Gastroesophageal sphincter (tissue), 4 donors: ENCODE results near the gene CCDC120. TPM values are rescaled to one million over a fixed set of nuclear protein-coding genes. Genes with fewer than 3 reads are reported as not detected.

ENCODE experiments used
- ATAC-seq: fragments of 150-250 bp; one replicate; pipeline ENCODE4 v1.9.1; 2016; ENCODE audit warnings: mild to moderate bottlenecking, moderate library complexity
- H3K27ac ChIP-seq, 4 donors: fragments of 200-600 bp; sonication (generic) in 3 of 4; 1 replicate in 3 of 4; 2 replicates in 1 of 4; pipeline ENCODE4 v1.5.1; 2016 to 2019
- H3K27me3 ChIP-seq: fragments of 200-600 bp; sonication (generic); one replicate; pipeline ENCODE4 v1.5.1; 2019
- H3K36me3 ChIP-seq, 2 donors: fragments of 200-600 bp; sonication (generic); one replicate each; pipeline ENCODE4 v1.5.1; 2019; ENCODE audit warnings: control low read depth in 1 of 2
- H3K4me1 ChIP-seq, 3 donors: fragments of 200-600 bp; sonication (generic); 1 replicate in 2 of 3; 2 replicates in 1 of 3; pipeline ENCODE4 v1.5.1; 2016 to 2019; ENCODE audit warnings: control low read depth in 2 of 3
- H3K4me3 ChIP-seq, 2 donors: fragments of 200-600 bp; sonication (generic); one replicate each; pipeline ENCODE4 v1.5.1; 2019; ENCODE audit warnings: mild to moderate bottlenecking in 1 of 2, moderate library complexity in 1 of 2
- H3K9me3 ChIP-seq, 3 donors: fragments of 200-600 bp; sonication (generic); one replicate each; pipeline ENCODE4 v1.5.1; 2017 to 2019; ENCODE audit warnings: control low read depth in 2 of 3
- EP300 ChIP-seq: sonication (generic); formaldehyde crosslinking; IDR thresholded peaks from one replicate; pipeline ENCODE4 v1.6.1; 2017; ENCODE audit warnings: antibody characterized with exemption, mild to moderate bottlenecking
- POLR2A ChIP-seq, 2 donors: fragments of 450-650 bp; IDR thresholded peaks; one replicate each; pipeline ENCODE4 v1.6.1; 2017; ENCODE audit warnings: antibody characterized with exemption in 2 of 2, mild to moderate bottlenecking in 2 of 2, moderate library complexity in 1 of 2
- POLR2AphosphoS5 ChIP-seq: sonication (generic); formaldehyde crosslinking; IDR thresholded peaks from one replicate; pipeline ENCODE4 v1.6.1; 2017; ENCODE audit warnings: antibody characterized with exemption
- WGBS, 2 donors: methylation state at CpG; one replicate each; pipeline ENCODE4 v1.1.5; 2018; ENCODE audit warnings: low coverage in 1 of 2; 5-methylcytosine and 5-hydroxymethylcytosine counted together
- total RNA-seq, 4 donors: library from RNA; depleted of rRNA; stranded (reverse); fragments of >200 nt; gene quantifications; one replicate each; pipeline ENCODE4 v1.1.0, GENCODE V29; 2016
- TF ChIP-seq, protein P1 (sequence below), 4 experiments: fragments of 200-600 bp in 2 of 4; fragments of 450-650 bp in 2 of 4; sonication (generic) in 1 of 4; IDR thresholded peaks; one replicate each; pipeline ENCODE4 v1.5.1; 2017 to 2019; ENCODE audit warnings: antibody characterized with exemption in 4 of 4, mild to moderate bottlenecking in 2 of 4, moderate library complexity in 2 of 4

Gene CCDC120
- total RNA-seq, 4 donors from 2014 or later, result 1.1 to 4.7 (median 2.5) TPM

DNA sequence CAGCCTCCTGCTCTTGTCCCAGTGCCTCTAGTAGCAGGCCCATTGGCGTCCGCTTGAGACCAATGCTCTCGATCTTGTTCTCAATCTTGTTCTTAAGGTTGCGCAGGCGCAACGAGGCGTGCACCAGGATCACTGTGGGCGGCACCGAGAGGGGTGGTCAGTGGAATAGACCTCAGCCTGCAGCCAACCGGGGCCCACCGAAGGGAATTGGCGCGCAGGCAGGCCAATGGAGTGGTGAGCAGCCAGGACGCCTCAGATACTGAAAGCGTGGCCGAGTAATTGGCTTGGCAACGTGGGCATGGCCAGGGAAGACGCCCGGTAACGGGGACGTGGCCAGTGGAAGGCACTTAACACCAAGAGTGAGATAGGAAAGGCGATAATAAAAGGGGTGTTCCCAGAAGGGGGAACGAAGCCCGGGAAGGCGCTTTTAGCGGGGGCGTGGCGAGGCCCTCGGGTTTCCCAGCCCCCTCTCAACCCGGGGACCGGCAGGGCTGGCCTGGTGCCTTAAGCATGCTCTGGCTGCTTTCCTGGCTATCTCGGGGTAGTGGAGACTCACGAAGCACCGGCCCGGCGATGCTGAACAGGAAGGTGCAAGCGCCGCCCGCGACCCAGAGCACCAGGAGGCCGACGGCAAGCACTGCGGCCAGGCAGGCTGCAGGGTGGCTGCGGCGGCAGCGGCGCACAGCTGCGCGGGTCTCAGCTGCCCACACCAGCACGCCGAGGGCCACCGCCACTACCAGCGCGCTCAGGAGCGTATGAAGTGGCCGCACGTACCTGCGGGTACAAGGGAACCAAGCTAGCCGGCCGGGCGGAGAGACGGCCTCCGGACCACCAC lies 13.3 kb downstream of the CCDC120 start:
- peaks cover 0 to 24% (median 0%) of the 10 kb centered on the region in 3 donors for H3K4me1 ChIP-seq
- no peaks in the 10 kb centered on the region for H3K9me3 ChIP-seq
- peak overlapping the region; percentile 15 to 61 for H3K4me3 ChIP-seq
- H3K27me3 ChIP-seq, result no peaks in the 10 kb centered on the region
- peaks cover 0 to 32% of the 10 kb centered on the region in 2 donors for H3K36me3 ChIP-seq
- WGBS, 2 donors, result 17 to 46% methylated on average over 10 to 15 of the region's 63 CpGs
- TF ChIP-seq POLR2A (IDR thresholded peaks at IDR 0.05), result no peak
- TF ChIP-seq POLR2AphosphoS5, result peak; percentile 27
- H3K27ac ChIP-seq, result peak overlapping the region in 3 of 4 donors; percentile 47 to 75 (median 74)
- ATAC-seq, result peak; percentile 77

DNA sequence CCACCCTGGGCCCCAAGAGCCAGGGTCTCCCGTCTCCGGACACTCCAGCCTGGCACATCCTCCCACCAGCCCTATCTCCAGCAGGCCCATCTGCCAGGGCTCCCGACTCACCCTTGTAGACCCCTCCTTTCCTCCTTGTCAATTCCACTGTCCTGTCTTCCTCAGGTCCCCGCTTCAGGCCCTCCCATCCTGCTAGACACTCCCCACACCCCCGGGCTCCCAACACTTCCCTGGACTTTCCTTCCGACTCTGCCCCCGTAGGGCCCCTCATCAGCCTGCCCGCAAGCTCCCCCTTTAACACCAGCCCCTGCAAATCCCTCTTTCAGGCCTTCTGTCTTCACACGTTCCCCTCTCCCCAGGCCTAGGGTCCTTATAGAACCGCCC lies 13.9 kb downstream of the CCDC120 start:
- H3K4me1 ChIP-seq, result peaks cover 0 to 25% (median 0%) of the 10 kb centered on the region in 3 donors
- peaks cover 0 to 32% of the 10 kb centered on the region in 2 donors for H3K36me3 ChIP-seq
- TF ChIP-seq EP300 (no peak), POLR2A (IDR thresholded peaks at IDR 0.05) (no peak), POLR2AphosphoS5 (no peak)
- TF ChIP-seq, protein P1, sequence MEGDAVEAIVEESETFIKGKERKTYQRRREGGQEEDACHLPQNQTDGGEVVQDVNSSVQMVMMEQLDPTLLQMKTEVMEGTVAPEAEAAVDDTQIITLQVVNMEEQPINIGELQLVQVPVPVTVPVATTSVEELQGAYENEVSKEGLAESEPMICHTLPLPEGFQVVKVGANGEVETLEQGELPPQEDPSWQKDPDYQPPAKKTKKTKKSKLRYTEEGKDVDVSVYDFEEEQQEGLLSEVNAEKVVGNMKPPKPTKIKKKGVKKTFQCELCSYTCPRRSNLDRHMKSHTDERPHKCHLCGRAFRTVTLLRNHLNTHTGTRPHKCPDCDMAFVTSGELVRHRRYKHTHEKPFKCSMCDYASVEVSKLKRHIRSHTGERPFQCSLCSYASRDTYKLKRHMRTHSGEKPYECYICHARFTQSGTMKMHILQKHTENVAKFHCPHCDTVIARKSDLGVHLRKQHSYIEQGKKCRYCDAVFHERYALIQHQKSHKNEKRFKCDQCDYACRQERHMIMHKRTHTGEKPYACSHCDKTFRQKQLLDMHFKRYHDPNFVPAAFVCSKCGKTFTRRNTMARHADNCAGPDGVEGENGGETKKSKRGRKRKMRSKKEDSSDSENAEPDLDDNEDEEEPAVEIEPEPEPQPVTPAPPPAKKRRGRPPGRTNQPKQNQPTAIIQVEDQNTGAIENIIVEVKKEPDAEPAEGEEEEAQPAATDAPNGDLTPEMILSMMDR (IDR thresholded peaks at IDR 0.05), result no peak
- H3K27ac ChIP-seq, result peak overlapping the region in 3 of 4 donors; percentile 47 to 75 (median 74)
- H3K4me3 ChIP-seq, result peak overlapping the region in 1 of 2 donors; percentile 61
- no peaks in the 10 kb centered on the region for H3K27me3 ChIP-seq
- no peaks in the 10 kb centered on the region for H3K9me3 ChIP-seq
- 15 to 43% methylated on average over 5 to 7 of the region's 10 CpGs for WGBS, 2 donors
- no peak for ATAC-seq

DNA sequence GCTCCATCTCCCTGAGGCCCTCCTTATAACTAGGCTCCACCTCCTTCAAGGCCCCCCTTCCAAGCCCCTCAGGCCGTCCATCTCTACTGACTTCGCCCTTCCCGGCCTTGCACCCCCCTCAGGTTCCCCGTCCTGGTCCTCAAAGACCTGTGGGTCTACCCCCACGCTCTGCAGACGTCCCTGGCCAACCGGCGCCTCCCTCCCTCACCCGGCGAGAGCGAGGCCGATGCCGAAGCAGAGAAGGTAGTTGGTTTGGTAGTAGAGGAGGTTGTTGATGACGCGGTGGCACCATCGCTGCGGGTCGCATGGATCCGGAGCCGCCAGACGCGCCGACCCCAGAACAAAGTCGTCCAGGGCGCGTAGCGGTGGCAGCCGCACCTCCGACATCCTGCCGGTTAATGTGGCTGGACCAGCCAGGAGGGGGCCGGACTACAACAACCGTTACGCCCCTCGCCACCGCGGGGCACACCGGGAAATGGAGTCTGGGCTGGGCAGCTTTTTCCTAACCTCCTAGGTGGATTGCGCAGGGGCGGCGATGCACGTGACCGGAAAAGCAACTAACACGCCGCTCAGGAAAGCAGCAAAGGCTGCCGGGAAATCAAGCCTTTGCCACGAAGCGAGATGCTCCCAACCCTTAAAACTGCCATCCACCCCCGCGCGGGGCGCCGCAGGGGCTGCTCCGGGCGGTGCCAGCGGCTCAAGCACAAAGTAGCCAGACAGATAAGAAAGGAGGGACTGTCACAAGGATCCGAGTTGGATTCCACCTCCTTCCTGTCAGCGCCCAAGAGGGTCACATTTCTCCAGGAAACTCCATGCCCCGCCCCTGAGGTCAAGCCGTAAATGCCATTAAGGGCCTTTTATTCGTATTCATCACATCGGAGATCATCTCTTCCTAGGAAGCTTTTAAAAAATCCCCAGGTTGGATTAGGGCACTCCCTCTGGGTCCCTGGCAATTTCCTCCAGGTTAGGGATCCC lies 15.1 kb downstream of the CCDC120 start, which contains the start of gene PRAF2:
PRAF2 (minus strand) TSS at position 402 of the 975 bp plus-strand sequence; CDS start at position 387, 15 bp downstream.
- no peak for TF ChIP-seq EP300
- peak; percentile 84 for TF ChIP-seq POLR2AphosphoS5
- TF ChIP-seq POLR2A (IDR thresholded peaks at IDR 0.05), result peak; percentile 42 to 58
- TF ChIP-seq, protein P1 (IDR thresholded peaks at IDR 0.05), result peak in 2 of 4 experiments; percentile 23 to 34
- Histone ChIP-seq H3K27me3 (no peaks in the 10 kb centered on the region), H3K27ac (peak within 1 kb of the TSS; percentile 75 to 82 (median 80)), H3K9me3 (no peaks in the 10 kb centered on the region), H3K4me3 (peak within 1 kb of the TSS; percentile 38 to 61), H3K36me3 (peaks cover 0 to 36% of the 10 kb centered on the region in 2 donors), H3K4me1 (peaks cover 0 to 37% (median 2%) of the 10 kb centered on the region in 3 donors)
- peak; percentile 92 for ATAC-seq
- 3 to 29% methylated on average over 6 to 8 of the region's 61 CpGs for WGBS, 2 donors

DNA sequence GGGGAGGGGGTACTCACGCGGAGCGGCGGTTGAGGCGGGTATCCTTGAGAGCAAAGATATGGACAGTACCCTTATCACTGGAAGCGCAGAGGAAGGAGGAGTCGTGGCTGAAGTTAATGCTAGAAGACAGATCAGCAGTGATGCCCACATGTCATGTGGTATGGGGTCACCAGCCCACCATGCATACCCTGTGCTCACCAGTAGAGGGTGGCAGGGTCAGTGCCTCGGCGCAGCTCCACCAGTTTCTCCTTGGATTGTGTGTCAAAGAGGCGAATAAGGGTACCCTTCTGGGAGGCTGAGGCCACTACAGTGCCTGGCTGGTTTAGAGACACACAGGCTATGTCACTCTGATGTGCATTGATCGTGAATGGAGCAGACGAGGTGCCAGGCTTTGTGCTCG lies 16.5 kb downstream of the CCDC120 start:
- Histone ChIP-seq H3K9me3 (no peaks in the 10 kb centered on the region), H3K27me3 (no peaks in the 10 kb centered on the region), H3K4me3 (no peak overlapping the region), H3K4me1 (peaks cover 0 to 39% (median 3%) of the 10 kb centered on the region in 3 donors), H3K27ac (no peak overlapping the region), H3K36me3 (peaks cover 0 to 36% of the 10 kb centered on the region in 2 donors)
- no peak for ATAC-seq
- WGBS, 2 donors, result 79% methylated on average over 7 of the region's 13 CpGs; no CpG with 5 or more reads in 1 of the 2 donors
- no peak for TF ChIP-seq POLR2A (IDR thresholded peaks at IDR 0.05)

- peak overlapping the region in 1 of 4 donors; percentile 92 for H3K27ac ChIP-seq
- no peaks in the 10 kb centered on the region for H3K27me3 ChIP-seq
- TF ChIP-seq POLR2A (IDR thresholded peaks at IDR 0.05), result no peak
- TF ChIP-seq EP300, result no peak
- TF ChIP-seq, protein P1 (IDR thresholded peaks at IDR 0.05), result no peak
- no peak for TF ChIP-seq POLR2AphosphoS5
- H3K4me3 ChIP-seq, result no peak overlapping the region
- peaks cover 0 to 36% of the 10 kb centered on the region in 2 donors for H3K36me3 ChIP-seq
- no peak for ATAC-seq
- 83 to 90% methylated on average over 2 of the region's 5 CpGs for WGBS, 2 donors
- H3K9me3 ChIP-seq, result no peaks in the 10 kb centered on the region
- H3K4me1 ChIP-seq, result peaks cover 0 to 29% (median 3%) of the 10 kb centered on the region in 3 donors
These were observed 19.1 kb downstream of the CCDC120 start for GRCh38 chrX:49077941-49078340.
